Neural cell (in vitro differentiated cells): ENCODE data around the gene FRY. TPM values are rescaled to one million over a fixed set of nuclear protein-coding genes. Genes with fewer than 3 reads are reported as not detected.

ENCODE experiments used
- H2AFZ ChIP-seq: fragments of 200-600, 300-800 bp; sonication (generic), shearing (Covaris generic); 2 replicates; pipeline ENCODE4 v1.6.0; 2014; ENCODE audit warnings: low read depth, mild to moderate bottlenecking, antibody characterized with exemption, low read length, moderate library complexity
- H3F3A ChIP-seq: fragments of 200-600 bp; shearing (Covaris generic); 2 replicates; pipeline ENCODE4 v1.6.1; 2016; ENCODE audit warnings: mild to moderate bottlenecking, moderate library complexity, mixed read lengths, antibody characterized with exemption, low read length; ENCODE audit not compliant: insufficient read depth, poor library complexity, severe bottlenecking
- H3K27ac ChIP-seq: fragments of 200-600, 300-800 bp; sonication (generic), shearing (Covaris generic); 2 replicates; pipeline ENCODE4 v1.5.1; 2014; ENCODE audit warnings: mild to moderate bottlenecking, low read length, moderate library complexity
- H3K27me3 ChIP-seq: fragments of 300-800, 200-600 bp; sonication (generic), shearing (Covaris generic); 2 replicates; pipeline ENCODE4 v1.6.0; 2014; ENCODE audit warnings: mild to moderate bottlenecking, low read depth, low read length, moderate library complexity; ENCODE audit not compliant: insufficient read depth
- H3K36me3 ChIP-seq: fragments of 300-800, 200-600 bp; sonication (generic), shearing (Covaris generic); 2 replicates; pipeline ENCODE4 v1.5.1; 2014; ENCODE audit warnings: mild to moderate bottlenecking, antibody characterized with exemption, low read length, moderate library complexity; ENCODE audit not compliant: insufficient read depth
- H3K4me2 ChIP-seq: fragments of 300-800, 200-600 bp; sonication (generic), shearing (Covaris generic); 2 replicates; pipeline ENCODE4 v1.6.0; 2014; ENCODE audit warnings: mild to moderate bottlenecking, low read length
- H3K4me3 ChIP-seq: fragments of 300-800, 200-600 bp; sonication (generic), shearing (Covaris generic); 2 replicates; pipeline ENCODE4 v1.5.1; 2014; ENCODE audit warnings: mild to moderate bottlenecking, low read length, moderate library complexity
- H3K79me2 ChIP-seq: fragments of 200-600 bp; shearing (Covaris generic); replicated peaks from 2 replicates; pipeline ENCODE4 v1.6.0; 2014; ENCODE audit warnings: mild to moderate bottlenecking, low read length, moderate library complexity; ENCODE audit not compliant: insufficient read depth
- H3K9ac ChIP-seq: fragments of 300-800, 200-600 bp; sonication (generic), shearing (Covaris generic); 2 replicates; pipeline ENCODE4 v1.6.1; 2016; ENCODE audit warnings: mild to moderate bottlenecking, low read length, mixed read lengths
- H3K9me2 ChIP-seq: fragments of 200-600 bp; shearing (Covaris generic); 2 replicates; pipeline ENCODE4 v1.6.1; 2016; ENCODE audit warnings: mild to moderate bottlenecking, low read length, mixed read lengths; ENCODE audit not compliant: insufficient read depth
- H3K9me3 ChIP-seq: fragments of 200-600, 300-800 bp; sonication (generic), shearing (Covaris generic); 2 replicates; pipeline ENCODE4 v1.6.1; 2016; ENCODE audit warnings: mild to moderate bottlenecking, mixed run types, low read length, moderate library complexity, mixed read lengths
- H4K20me1 ChIP-seq: fragments of 200-600 bp; shearing (Covaris generic); 2 replicates; pipeline ENCODE4 v1.6.1; 2016; ENCODE audit warnings: mild to moderate bottlenecking, mixed run types; ENCODE audit not compliant: insufficient read depth
- EP300 ChIP-seq: fragments of 450-650 bp; conservative IDR thresholded peaks from 2 replicates; pipeline ENCODE4 v1.6.1; 2014; ENCODE audit warnings: antibody characterized with exemption, mild to moderate bottlenecking, moderate library complexity; ENCODE audit not compliant: poor library complexity, severe bottlenecking
- EZH2 ChIP-seq: fragments of 200-600, 300-800 bp; shearing (Covaris generic), sonication (generic); IDR thresholded peaks from 2 replicates; pipeline ENCODE4 v1.6.1; 2014; ENCODE audit warnings: antibody characterized with exemption, low read length, borderline replicate concordance, mild to moderate bottlenecking; ENCODE audit not compliant: insufficient read depth, poor library complexity, severe bottlenecking
- MXI1 ChIP-seq: fragments of 450-650 bp; conservative IDR thresholded peaks from 2 replicates; pipeline ENCODE4 v1.6.1; 2014; ENCODE audit warnings: antibody characterized with exemption, mild to moderate bottlenecking; ENCODE audit not compliant: poor library complexity, severe bottlenecking
- POLR2AphosphoS5 ChIP-seq: IDR thresholded peaks from 2 replicates; pipeline ENCODE4 v1.6.1; 2012
- RAD21 ChIP-seq: fragments of 450-650 bp; conservative IDR thresholded peaks from 2 replicates; pipeline ENCODE4 v1.6.1; 2014; ENCODE audit warnings: antibody characterized with exemption, mild to moderate bottlenecking, moderate library complexity
- REST ChIP-seq: IDR thresholded peaks from 2 replicates; pipeline ENCODE4 v1.6.1; 2012; ENCODE audit warnings: borderline replicate concordance
- SMC3 ChIP-seq: fragments of 450-650 bp; conservative IDR thresholded peaks from 2 replicates; pipeline ENCODE4 v1.6.1; 2014; ENCODE audit warnings: antibody characterized with exemption, mild to moderate bottlenecking, moderate library complexity; ENCODE audit not compliant: poor library complexity
- TAF1 ChIP-seq: IDR thresholded peaks from 2 replicates; pipeline ENCODE4 v1.6.1; 2012; ENCODE audit warnings: low read depth
- polyA plus RNA-seq: library from polyadenylated mRNA; depleted of rRNA; stranded (reverse); fragments of >200 nt; gene quantifications from 2 replicates; pipeline ENCODE4 v1.2.3, GENCODE V29; 2014
- TF ChIP-seq, protein P1 (sequence below): fragments of 450-650 bp; IDR thresholded peaks from 2 replicates; pipeline ENCODE4 v1.5.1; 2014; ENCODE audit warnings: antibody characterized with exemption, mild to moderate bottlenecking, moderate library complexity; ENCODE audit not compliant: poor library complexity, severe bottlenecking

Gene FRY
- polyA plus RNA-seq, 1 donor from 2014 or later: 49.3 TPM

DNA sequence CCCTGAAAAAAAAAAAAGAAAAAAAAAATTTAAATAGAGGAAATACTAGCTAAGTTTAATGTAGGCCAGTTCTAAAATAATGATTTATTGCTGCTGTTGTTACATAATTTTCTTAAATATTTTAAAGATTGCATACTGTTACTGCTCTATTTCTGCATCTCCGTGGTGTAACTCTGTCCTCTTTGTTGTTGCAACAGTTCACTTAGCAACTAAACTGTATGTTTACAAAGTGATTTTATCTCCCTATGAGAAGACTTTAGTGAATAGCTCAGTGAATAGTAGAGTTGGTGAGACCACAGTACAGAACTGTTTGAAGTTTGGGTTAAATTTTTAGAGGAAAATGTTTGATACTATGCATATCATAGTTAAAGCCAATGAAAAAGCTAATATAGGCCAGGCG lies 303.1 kb downstream of the FRY start:
- Histone ChIP-seq H3K79me2 (no peaks in the 10 kb centered on the region), H3K4me3 (no peak overlapping the region), H3F3A (no peaks in the 10 kb centered on the region), H3K9me3 (no peaks in the 10 kb centered on the region), H2AFZ (no peak overlapping the region), H3K27me3 (no peaks in the 10 kb centered on the region), H3K9me2 (no peaks in the 10 kb centered on the region), H3K36me3 (no peaks in the 10 kb centered on the region), H3K9ac (no peak overlapping the region), H3K27ac (no peak overlapping the region), H3K4me2 (no peak overlapping the region), H4K20me1 (no peaks in the 10 kb centered on the region)
- TF ChIP-seq EZH2: no peak

DNA sequence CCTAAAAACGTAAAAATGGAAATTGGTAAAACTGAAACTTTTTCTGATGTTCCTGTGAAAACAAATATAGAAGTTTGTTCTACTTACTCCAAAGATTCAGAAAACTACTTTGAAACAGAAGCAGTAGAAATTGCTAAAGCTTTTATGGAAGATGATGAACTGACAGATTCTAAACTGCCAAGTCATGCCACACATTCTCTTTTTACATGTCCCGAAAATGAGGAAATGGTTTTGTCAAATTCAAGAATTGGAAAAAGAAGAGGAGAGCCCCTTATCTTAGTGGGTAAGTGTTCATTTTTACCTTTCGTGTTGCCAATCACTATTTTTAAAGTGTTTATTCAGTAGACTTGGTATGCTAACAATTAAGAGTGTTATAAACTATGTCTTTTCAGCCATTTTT lies 309.3 kb downstream of the FRY start:
- no peaks in the 10 kb centered on the region for H3K79me2 ChIP-seq
- no peak overlapping the region for H2AFZ ChIP-seq
- no peak overlapping the region for H3K9ac ChIP-seq
- no peak overlapping the region for H3K4me2 ChIP-seq
- H4K20me1 ChIP-seq: no peaks in the 10 kb centered on the region
- no peak overlapping the region for H3K27ac ChIP-seq
- no peaks in the 10 kb centered on the region for H3K9me2 ChIP-seq
- no peaks in the 10 kb centered on the region for H3F3A ChIP-seq
- no peaks in the 10 kb centered on the region for H3K36me3 ChIP-seq
- no peak for TF ChIP-seq EP300
- no peak for TF ChIP-seq POLR2AphosphoS5
- no peak for TF ChIP-seq EZH2
- no peak for TF ChIP-seq SMC3
- TF ChIP-seq MXI1: no peak
- no peak for TF ChIP-seq REST
- TF ChIP-seq RAD21: no peak
- no peak for TF ChIP-seq TAF1
- TF ChIP-seq, protein P1, sequence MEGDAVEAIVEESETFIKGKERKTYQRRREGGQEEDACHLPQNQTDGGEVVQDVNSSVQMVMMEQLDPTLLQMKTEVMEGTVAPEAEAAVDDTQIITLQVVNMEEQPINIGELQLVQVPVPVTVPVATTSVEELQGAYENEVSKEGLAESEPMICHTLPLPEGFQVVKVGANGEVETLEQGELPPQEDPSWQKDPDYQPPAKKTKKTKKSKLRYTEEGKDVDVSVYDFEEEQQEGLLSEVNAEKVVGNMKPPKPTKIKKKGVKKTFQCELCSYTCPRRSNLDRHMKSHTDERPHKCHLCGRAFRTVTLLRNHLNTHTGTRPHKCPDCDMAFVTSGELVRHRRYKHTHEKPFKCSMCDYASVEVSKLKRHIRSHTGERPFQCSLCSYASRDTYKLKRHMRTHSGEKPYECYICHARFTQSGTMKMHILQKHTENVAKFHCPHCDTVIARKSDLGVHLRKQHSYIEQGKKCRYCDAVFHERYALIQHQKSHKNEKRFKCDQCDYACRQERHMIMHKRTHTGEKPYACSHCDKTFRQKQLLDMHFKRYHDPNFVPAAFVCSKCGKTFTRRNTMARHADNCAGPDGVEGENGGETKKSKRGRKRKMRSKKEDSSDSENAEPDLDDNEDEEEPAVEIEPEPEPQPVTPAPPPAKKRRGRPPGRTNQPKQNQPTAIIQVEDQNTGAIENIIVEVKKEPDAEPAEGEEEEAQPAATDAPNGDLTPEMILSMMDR: no peak
- H3K27me3 ChIP-seq: no peaks in the 10 kb centered on the region
- no peak overlapping the region for H3K4me3 ChIP-seq
- H3K9me3 ChIP-seq: no peaks in the 10 kb centered on the region

- Histone ChIP-seq H3K79me2 (no peaks in the 10 kb centered on the region), H3K9ac (no peak overlapping the region), H3K9me3 (no peaks in the 10 kb centered on the region), H2AFZ (no peak overlapping the region), H3K27me3 (no peaks in the 10 kb centered on the region), H3K4me3 (no peak overlapping the region), H3K4me2 (no peak overlapping the region), H3K9me2 (no peaks in the 10 kb centered on the region), H4K20me1 (no peaks in the 10 kb centered on the region), H3K36me3 (no peaks in the 10 kb centered on the region), H3F3A (no peaks in the 10 kb centered on the region), H3K27ac (no peak overlapping the region)
- TF ChIP-seq MXI1 (no peak), SMC3 (no peak), POLR2AphosphoS5 (no peak), REST (no peak)
These were observed 316.1 kb downstream of the FRY start for GRCh38 chr13:32347651-32348050.
